22Rv1 (cell line): Measurements from ENCODE around the gene EIF2S1.

Source experiments
- CTCF ChIP-seq: fragments of 450-650 bp; IDR thresholded peaks from 2 replicates; pipeline ENCODE4 v1.5.1; 2017; ENCODE audit warnings: mild to moderate bottlenecking
- ZFX ChIP-seq: fragments of 450-650 bp; IDR thresholded peaks from 2 replicates; pipeline ENCODE4 v1.6.1; 2017; ENCODE audit warnings: antibody characterized with exemption, borderline replicate concordance

- no peak for TF ChIP-seq CTCF
- TF ChIP-seq ZFX: no peak
These were observed 49.3 kb downstream of the EIF2S1 start for GRCh38 chr14:67409461-67409860.
